Renal cortical epithelial cell (primary cell): ENCODE results near the gene GNAL. TPM values are rescaled to one million over a fixed set of nuclear protein-coding genes. Genes with fewer than 3 reads are reported as not detected.
"Not testable (repeated sequence)": the region's sequence is repeated elsewhere in the genome, so short reads cannot be mapped to it uniquely, and the experiment has no call there.

Experiments
- DNase-seq: peaks from one replicate; pipeline ENCODE4 v3.0.0-alpha.2; 2011; ENCODE audit warnings: low read depth
- total RNA-seq: library from RNA; depleted of rRNA; stranded (reverse); fragments of >200 nt; gene quantifications from 2 replicates; pipeline ENCODE4 v1.2.3, GENCODE V29; 2014

GNAL gene
- total RNA-seq, 1 donor from 2014 or later, result 0.94 TPM

DNA sequence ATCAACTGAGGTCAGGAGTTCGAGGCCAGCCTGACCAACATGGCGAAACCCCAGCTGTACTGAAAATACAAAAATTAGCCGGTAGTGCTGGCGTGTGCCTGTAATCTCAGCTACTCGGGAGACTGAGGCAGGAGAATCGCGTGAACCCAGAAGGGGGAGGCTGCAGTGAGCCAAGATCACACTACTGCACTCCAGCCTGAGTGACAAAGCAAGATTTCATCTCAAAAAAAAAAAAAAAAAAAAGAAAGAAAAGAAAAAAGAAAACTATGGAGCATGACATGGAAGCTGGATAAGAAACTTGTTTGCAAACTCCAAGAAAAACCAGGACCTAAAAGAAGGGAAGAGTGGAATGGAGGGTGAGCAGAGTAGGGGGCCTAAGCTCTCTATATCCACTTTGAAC, 160.2 kb downstream of the GNAL start:
- DNase-seq, result no peak

DNA sequence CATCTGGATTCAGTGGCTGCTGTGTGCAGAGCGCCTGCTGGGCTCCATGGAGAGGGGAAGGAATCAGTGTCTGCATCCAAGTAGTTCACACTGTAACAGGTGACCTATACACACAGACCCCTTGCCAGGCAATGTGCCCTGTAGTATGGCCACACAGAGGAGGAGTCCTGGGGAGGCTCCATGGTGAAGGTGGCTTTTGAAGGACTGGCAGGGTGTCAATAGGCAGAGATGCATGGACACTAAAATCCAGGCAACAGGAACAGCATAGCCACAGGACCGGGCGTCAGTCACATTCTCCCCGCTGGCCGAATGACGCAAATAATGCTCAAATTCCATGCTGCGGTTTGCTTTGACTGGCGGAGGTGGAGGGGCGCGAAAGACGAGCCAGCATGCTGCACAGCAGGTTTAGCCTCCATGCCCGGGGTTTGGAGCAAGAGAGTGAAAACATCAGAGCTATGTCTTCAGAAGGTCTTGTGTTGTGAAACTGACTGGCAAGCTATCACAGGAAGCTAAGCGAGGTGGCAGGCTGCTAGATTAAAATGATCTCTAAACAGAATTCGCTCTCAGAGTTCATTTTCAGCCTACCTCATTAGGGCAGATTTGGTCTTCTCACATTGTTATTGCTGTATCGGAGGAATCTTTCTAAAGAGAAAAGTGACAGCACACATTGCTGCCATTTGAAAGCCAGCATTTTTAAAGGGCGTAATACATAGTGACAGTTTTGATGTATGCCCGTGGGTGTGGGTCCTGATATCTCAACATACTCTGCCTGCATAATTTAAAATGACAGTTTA, 161.0 kb downstream of the GNAL start:
- DNase-seq, result peak; percentile 87

- peak; percentile 86 for DNase-seq
Observed at GRCh38 chr18:11850821-11851145, 161.7 kb downstream of the GNAL start.

DNA sequence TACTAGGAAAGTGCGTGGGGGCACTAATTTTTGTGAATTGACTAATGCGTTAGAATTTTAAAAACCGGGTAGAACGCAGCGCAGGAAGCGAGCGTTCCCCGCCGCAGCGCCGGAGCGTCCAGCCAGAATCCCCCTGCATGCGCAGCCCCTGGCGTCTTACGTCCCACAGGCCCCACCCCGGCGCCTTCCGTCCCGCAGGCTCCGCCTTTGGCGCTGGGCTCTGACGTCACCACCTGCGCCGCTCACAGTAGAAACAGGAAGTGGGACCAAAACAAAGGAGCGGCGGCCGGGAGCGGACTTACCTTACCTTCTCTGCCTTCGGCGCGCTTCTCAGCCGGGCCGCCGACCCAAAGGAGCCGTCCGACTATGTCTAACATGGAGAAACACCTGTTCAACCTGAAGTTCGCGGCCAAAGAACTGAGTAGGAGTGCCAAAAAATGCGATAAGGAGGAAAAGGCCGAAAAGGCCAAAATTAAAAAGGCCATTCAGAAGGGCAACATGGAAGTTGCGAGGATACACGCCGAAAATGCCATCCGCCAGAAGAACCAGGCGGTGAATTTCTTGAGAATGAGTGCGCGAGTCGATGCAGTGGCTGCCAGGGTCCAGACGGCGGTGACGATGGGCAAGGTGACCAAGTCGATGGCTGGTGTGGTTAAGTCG, 162.2 kb downstream of the GNAL start, which contains the start of gene CHMP1B:
CHMP1B (plus strand) TSS at position 268 of the 660 bp plus-strand sequence; CDS start at position 367, 99 bp downstream.
- peak; percentile 92 for DNase-seq

- DNase-seq, result no peak
Observed at GRCh38 chr18:11851806-11852337, 162.8 kb downstream of the GNAL start.

GRCh38 chr18:11854554-11854953, 165.5 kb downstream of the GNAL start:
- not testable (repeated sequence) for DNase-seq

GRCh38 chr18:11857177-11857887, 168.3 kb downstream of the GNAL start:
- DNase-seq, result peak; percentile 100

GRCh38 chr18:11859282-11859830, 170.3 kb downstream of the GNAL start:
- DNase-seq, result peak; percentile 51

DNA sequence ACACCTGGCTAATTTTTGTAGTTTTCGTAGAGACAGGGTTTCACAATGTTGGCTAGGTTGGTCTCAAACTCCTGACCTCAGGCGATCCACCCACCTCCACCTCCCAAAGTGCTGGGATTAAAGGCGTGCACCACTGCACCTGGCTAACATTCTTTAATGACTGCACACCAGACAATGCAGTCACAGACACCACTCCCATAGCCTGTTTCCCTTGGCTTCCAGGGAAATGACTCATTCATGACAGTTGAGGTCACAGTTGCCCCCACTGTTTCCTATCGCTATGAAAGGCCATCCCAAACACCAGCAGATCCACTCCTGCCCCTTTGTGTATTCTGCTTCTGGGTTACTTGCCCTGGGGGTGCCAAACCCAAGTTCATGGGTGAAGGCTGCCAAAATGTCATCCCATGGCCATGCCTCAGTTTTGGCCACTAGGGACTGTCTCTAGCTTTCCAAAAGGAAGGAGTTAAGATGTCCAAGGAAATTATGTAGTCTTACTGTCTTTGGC, 170.9 kb downstream of the GNAL start:
- DNase-seq, result peak; percentile 96

GRCh38 chr18:11860594-11861450, 171.8 kb downstream of the GNAL start:
- DNase-seq, result peak; percentile 48

DNA sequence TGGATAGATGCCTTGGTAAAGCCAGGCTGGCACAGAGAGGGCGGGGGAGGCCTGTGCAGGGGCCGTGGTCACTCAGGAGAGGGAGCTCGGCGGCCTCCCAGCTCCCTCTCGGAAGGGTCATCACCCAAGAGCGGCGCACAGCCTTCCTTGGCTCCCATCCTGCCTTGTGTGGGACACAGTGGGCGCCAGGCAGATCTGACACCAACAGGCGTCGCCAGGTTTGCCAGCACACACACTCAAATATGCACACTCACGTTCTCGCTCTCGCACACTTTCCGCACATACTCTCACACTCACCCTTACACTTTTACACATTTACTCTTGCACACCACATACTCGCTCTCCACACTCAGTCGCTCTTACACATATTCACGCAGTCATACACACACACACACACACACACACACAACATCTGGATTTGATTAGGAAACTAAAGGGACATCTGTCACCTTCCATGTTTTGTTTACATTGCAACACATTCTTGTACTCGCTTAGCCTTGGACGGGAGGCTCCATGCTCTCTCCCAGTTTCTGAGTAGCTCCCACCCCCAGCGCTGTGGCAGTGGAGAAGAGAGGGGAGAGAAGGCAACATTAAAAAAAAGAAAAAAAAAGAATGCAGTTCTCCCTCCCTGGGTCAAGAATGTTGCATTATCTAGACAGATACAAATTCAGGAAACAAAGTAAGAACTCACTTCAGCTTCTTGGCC, 172.7 kb downstream of the GNAL start:
- DNase-seq, result no peak

DNA sequence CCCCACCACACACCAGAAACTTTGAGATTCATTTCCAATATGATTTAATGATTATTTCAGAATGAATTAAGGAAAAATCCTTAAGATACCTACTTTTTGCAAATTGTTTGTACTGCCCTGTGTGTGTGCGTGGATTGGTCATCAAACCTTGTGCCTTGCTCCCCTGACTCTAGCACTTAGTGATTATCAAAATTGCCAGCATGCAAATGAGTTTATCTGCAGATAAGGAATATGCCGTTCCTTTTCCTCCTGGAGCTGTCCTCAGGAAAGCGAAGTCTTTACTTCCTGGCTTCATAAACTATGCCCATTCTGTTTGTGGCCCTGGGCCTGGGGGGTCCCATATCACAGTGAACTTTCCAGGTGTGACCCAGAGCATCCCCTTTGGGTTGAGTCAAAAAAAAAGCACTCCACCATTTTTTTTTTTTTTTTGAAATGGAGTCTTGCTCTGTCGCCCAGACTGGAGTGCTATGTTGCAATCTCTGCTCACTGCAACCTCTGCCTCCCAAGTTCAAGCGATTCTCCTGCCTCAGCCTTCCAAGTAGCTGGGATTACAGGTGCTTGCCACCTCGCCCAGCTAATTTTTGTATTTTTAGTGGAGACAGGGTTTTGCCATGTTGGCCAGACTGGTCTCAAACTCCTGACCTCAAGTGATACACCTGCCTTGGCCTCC, 173.5 kb downstream of the GNAL start:
- DNase-seq, result no peak

- no peak for DNase-seq
Observed at GRCh38 chr18:11864471-11864870, 175.4 kb downstream of the GNAL start.

DNA sequence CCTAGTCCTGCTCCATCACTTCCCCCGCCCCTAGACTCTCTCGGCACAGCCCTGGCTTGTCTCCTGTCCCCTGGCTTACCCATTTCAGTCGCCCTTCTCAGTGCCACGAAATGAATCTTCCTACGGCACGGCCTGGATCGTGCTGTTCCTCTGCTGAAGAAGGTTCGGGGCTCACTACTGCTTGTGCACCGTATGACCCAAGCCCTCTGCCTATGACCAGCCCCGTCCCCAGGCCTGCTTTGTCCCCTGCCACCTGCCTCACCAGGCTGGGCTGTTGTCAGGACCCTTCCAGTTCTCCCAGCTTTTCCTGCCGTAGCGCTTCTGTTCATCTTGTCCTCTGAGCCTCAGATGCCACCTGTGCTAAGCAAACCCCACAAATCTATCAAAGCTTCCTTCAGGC, 176.0 kb downstream of the GNAL start:
- DNase-seq, result no peak

DNA sequence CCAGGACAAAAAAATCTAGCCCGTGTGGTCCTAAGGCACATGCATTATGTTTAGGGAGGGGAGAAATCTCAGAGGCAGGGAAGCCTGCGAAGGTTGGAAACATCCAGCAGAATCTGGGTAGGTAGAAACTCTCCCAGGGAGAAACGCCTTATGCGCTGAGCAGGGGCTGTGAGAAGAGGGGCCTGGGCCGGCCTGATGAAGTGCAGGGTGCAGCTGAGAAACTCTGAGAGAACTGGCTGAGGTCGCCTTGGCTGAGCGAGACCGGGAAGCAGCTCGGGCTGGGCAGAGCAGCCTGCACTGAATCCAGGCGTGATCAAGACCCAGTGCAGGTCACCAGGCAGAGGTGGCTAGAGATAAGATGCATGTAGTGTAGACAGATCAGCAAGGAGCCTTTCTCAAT, 177.3 kb downstream of the GNAL start:
- no peak for DNase-seq

- DNase-seq, result no peak
Observed at GRCh38 chr18:11866764-11867163, 177.7 kb downstream of the GNAL start.

- no peak for DNase-seq
Observed at GRCh38 chr18:11868230-11868629, 179.2 kb downstream of the GNAL start.

GRCh38 chr18:11871501-11871900, 182.4 kb downstream of the GNAL start:
- DNase-seq, result peak; percentile 40

GRCh38 chr18:11872479-11873136, 183.5 kb downstream of the GNAL start:
- DNase-seq, result peak; percentile 54
